Raji (cell line): ENCODE data around the gene NPHP1.

Experiments
- POLR2A ChIP-seq: IDR thresholded peaks from 2 replicates; pipeline ENCODE4 v1.6.1; 2011; ENCODE audit warnings: low read depth, low read length, control low read depth; ENCODE audit not compliant: insufficient read depth

The NPHP1 gene

DNA sequence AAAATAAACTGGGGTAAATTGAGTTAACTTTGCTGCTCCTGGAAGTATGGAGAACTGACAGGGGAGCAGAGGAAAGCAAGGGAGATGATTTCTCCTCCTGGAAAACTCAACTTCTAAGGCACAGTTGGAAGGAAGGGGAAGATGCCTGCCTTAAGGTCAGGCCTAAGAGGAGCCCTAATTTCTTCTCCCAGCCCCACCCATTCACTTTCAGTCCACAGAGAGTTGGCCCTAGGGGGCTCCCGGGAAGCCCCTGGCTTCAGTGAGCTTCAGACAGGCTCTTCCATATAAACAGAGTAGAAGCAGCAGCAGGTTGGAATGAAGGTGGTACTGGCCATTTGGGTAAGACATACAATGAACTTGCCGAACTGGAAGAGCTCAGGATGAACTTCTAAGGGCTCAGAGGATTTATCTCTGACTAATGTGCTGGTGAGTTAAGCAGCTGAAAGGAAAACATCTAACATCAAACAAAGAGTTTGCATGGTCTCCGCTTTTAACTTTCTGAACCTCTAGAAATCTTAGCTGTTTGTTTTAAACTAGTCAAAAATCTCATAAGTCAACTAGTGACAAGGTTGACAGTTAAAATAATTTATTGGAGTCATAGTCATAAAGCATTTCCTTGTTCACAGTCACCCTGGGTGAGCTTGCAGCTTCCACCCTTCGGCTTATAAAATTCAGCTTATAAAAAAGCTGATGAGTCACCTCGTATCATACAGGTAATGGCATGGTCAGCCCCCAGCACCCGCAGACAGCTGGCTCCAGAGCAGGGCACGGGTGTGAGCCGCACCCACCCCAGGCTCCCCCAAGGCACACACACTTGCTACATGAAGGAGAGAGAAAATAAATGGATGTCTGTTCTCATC lies 99.0 kb downstream of the NPHP1 start:
- TF ChIP-seq POLR2A, result no peak

DNA sequence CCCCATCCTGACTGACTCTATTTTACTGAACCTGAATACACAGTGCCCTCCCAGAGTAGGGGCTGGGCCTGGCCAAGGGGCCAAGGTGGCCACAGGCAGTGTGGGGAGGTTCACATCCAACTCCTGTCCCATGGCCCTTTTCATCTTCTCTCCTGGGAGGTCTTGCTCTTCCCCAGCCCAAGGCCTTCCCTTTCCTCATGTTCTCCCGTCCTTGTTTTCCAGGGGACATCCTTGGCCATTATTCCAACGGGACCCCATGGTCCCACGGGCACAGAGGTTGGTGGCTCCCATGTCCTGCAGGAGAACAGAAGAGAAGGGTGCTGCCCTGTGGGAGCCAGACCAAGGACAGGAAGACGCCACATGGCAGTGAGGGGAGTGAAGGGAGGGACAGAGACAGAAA lies 99.6 kb downstream of the NPHP1 start:
- no peak for TF ChIP-seq POLR2A

DNA sequence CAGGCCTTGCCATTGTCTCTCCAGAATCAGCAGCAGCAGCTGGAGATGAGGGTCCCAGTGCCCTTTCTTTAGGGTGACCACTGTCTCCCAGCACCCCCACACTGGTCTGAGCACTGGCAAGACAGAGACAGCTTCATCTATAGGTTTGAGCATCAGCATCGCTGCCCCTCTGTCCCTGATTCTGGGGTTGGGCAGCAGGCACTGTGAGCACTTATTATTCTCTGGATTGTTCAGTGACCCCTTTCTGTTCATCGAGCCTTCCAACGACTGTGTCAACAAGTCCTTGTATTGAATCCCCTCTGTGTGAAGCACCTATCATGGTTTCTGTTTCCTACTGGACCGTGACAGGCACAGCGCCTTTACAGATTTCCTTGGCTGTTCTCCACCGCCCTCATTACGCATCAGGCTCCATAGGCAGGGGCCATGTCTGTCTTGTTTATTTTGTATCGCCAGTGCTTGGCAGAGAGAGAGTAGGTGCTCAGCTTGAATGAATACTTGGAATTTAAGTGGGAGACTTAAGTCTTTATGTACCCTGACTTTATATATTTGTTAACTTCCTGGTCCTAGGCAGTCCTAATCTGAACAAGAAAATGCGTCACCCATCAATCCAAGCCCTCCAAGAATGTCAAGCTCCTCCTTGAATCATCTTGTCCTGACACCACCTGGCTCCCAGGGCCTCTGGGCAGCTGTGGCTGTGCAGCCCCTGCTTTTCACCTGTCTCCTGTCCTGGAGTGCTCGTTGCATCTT lies 100.6 kb downstream of the NPHP1 start:
- no peak for TF ChIP-seq POLR2A

DNA sequence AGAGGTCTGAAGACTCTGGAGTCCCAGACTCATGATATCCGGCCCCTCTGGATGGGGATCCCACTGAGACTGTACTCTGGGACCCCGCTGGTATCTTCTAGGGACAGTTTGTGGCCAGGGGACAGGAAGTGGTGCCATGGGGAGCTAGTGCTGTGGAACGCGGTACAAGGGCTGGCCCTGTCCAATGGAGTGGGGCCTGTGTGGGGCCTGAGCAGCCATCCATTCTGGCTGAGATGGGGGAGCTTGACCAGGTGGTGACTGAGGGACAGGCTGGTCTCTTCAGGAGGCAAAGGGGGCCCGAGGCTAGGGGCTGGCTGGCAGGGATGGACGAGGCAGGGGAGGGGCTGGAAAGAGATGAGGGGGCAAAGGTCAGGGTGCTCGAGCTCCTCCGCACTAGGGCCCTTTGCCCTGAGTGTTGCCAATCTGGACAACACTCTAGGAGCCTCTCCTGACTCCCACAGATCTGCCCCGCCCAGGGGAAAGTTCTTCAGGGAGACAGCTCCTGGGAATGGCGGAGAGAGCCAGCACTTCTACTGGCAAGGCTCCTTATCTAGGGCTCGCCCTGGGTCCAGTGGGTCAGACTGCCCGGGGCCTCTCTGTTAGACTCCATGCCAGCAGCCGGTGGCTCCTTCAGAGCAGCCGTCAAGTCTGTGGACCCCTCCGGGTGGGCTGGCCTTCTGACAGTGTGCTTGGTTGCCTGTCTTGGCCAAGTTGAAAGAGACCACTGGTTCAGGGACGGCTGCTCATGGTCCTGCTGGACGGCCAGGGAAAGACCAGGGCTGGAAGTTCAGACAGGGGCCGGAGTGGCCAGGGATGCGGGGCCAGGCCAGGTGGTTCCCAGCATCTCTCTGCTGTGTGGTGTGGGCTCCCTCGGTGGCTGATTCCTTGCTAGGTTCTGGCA lies 101.5 kb downstream of the NPHP1 start:
- TF ChIP-seq POLR2A, result no peak

DNA sequence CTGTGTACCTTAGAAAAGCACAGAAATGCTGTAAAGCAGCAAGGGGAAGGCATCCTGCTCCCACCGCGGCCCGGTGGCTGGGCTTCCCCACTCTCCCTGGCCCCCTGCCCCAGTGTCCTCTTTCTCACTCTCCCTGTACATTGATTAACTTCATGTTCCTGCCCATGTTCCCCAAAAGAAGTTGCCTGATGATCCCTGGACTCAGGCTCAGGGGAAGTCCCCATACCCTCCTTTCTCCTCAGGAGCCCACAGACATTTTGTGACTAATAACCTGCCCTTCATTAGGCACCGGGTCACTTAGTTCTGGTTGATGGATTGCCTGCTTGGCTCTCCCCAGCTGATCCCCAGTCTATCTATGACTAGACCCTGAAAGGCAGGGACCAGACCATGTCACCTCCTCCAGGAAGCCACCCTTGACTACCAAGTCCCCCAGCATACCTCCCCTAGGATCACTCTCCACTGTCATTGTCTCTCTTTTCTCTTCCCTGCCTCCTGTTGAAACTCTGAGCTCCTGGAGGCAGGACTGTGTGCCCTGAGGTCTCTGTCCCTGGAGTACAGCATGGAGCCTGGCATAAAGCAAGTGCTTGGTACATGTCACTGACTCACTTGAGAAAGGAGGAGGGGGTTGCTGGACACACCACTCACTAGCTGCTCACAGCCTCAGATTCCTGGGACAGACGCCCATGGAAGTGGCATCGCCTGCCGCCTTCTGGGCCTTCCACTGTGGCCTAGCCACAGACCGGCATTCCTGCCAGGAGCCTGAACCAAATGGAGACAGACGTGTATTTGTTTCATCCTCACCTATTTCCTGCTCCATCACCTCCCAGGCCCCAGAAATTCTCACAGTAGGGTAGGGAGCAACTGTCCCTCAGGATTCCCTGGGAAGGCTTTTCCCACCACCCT lies 102.7 kb downstream of the NPHP1 start:
- no peak for TF ChIP-seq POLR2A

DNA sequence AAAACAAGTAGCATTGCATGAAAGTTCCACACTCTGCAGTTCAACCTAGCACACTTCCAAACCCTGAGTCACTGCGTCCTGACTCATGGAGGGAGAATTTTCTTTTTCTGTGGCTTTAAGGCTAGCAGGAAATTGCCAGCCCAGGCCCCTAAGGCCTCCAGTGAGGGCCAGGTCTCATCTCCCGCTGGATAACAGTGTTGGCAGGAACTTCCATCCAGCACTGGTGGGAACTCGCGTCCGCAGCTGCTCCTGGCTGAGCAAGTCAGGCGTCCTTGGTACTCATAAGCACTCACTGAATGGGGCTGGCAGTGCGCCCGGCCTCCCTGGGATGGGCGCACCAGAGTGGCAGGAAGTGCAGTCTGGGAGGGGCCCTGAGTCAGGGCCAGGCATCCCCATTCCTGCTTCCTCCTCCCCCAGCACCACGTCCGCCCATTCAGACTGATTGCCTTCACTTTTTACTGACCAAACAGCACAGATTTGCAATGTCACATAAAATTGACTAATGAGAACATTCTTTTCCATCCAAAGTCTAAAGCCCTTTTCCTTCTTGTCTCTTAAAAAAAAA lies 103.5 kb downstream of the NPHP1 start:
- TF ChIP-seq POLR2A, result no peak

DNA sequence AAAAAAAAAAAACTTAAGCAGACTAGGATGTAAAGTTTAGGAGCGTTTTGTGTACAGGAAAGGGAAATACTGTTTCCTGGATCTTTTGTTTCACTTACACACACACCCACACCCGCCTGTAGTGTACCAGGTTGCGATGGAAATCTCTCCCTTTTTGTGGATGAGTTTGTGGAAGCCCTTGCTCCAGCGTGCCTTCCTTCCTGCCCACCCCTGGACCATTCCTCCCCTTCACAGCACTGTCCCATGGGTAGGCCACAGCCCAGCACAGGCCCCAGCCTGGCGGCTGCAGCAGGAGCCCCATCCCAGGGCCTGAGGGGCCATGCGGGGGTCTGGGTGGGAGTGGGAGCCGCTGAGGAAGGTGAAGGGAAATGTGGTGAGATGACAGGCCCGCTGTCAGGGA lies 104.3 kb downstream of the NPHP1 start:
- no peak for TF ChIP-seq POLR2A

DNA sequence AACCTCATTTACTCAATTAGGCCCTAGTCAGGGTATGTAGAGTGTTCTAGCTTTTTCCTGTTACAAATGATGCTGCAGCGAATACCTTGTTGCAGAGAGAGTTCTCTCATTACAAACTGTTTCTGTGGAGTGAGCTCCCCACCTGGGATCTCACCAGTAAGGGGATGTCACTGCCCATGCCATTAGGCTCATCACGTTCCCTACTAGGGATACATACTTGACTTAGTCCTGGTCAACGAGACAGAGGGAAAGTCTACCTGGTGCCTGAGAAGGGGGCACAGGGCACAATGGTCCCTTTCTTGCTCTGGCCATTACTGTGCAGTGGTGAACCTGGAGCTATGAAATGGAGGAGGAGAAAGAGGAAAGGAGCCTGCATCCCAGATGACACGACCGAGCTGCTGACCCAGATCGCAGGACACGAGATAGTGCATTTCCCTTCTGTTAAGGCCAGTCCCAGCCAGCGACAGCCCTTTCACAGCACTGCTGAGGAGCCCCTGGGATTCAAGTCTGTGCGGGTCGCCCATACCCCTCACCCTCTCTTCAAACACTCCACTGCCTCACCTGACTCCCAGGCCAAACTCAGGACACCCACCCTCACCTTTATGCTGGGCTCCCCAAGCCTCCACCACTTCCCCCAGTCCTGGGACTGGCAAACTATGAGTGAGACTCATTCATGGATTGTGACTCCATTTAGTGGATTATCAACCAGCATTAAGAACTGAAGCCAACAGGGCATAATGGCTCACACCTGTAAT lies 105.2 kb downstream of the NPHP1 start:
- TF ChIP-seq POLR2A, result no peak

DNA sequence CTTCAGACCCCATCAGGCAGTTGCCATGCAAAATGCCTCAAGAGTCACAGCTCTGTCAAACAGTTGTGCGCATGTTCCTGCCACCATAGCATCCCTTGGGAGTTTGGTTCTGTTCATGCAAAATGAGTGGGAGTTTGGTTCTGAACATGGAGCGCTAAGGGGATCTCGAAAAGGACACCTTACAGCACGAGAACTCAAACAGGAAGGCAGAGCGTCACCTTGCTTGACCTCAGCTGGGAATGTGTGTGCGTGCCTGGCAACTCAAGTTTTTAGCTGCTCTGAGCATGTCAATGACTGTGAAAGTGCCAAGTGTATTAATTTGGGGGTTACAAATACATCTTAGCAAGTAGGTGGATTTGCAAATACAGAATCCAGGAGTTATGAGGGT lies 105.8 kb downstream of the NPHP1 start:
- TF ChIP-seq POLR2A, result no peak

DNA sequence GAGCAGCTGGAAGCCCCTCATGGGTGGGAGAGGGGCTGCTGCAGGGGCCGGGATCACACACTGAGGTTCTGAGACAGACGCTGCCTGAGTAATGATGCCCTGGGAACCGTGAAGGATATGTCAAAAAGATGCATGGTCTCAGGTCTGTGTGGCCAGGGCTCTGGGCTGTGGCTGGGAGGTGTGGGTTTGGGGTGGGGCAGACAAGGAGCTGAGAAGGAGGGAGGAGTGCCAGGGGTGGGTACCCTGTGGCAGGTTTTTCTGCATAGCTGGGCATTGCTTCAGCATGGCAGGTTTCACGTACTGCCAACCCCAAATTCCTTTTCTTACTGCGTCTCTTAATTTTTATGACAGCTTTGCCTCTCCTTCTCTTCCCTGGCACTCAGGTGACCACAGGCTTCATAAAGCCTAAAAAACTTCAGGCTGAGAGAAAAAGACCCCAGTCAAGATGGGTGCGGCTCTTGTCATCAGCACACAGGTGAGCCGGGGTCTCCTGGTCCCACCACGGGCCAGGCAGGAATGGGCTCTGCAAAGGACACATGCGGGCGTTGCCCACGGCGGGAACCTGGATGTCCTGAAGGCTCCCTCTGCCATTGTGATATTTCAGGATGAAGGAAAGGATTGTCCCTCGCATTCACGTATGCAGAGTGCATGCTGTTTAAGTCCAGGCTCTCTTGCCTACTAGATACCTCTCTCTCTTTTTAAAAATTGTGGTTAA lies 107.2 kb downstream of the NPHP1 start:
- TF ChIP-seq POLR2A, result no peak

DNA sequence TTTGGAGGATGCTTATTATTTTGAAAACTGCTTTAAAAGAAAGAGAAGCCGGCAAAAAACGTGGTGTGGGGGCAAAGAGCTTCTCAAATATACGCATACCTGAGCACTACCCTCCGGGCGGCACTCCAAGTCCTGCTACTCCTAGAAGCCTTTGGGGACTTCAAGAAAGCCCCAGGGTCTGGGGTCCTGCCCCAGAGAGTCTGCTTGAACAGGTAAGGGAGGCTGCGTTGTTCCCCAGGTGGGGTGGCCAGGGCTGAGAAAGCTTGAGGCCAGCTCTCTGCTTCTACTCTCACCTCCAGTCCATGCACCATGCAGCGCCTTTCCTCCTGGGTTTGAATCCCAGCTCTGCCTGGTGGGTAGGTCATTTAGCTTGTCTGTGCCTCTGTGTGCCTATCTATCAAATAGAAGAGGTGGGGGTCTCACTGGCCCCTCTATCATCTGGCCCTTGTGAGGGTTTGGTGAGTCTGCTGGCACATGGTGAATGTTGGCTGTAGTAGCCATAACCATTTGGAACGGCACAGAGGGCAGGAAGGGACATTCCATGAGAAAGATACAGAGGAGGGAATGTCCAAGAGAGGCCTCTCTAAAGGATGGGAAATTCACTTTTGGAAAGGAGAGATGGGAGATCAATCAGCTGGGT lies 108.7 kb downstream of the NPHP1 start:
- no peak for TF ChIP-seq POLR2A
